ENCODE measurements around the gene CTNNA1.

- TF ChIP-seq CTCF (IDR thresholded peaks at IDR 0.05) = no peak
- no peak for TF ChIP-seq POLR2A (IDR thresholded peaks at IDR 0.05)
These were observed 8.0 kb upstream of the CTNNA1 start for GRCh38 chr5:138745268-138745667.

Data from adrenal gland (tissue), 5 donors.